Activated T-cell treated with anti-CD3 and anti-CD28 coated beads, Interleukin-2, amount 50 U/mL, for 4 hours (primary cell): ENCODE results near the gene PDE4B. TPM values are rescaled to one million over a fixed set of nuclear protein-coding genes. Genes with fewer than 3 reads are reported as not detected.

Source experiments
- ATAC-seq, 2 donors: fragments of 200-7000 bp; cut with Tn5 transposase; one replicate each; pipeline ENCODE4 v1.10.0; 2021
- DNase-seq: peaks from one replicate; pipeline ENCODE4 v3.0.0-alpha.2; 2020
- H3K27me3 Mint-ChIP-seq: one replicate; pipeline ENCODE4 v1.8.0; 2021; ENCODE audit warnings: low read depth, mixed read lengths
- H3K36me3 Mint-ChIP-seq: one replicate; pipeline ENCODE4 v1.8.0; 2022; ENCODE audit warnings: mixed read lengths; ENCODE audit not compliant: insufficient read depth
- H3K4me1 Mint-ChIP-seq: one replicate; pipeline ENCODE4 v1.8.0; 2021; ENCODE audit warnings: low read depth, mixed read lengths
- H3K4me3 Mint-ChIP-seq: one replicate; pipeline ENCODE4 v1.8.0; 2021; ENCODE audit warnings: mild to moderate bottlenecking, moderate library complexity, mixed read lengths
- H3K9me3 Mint-ChIP-seq: one replicate; pipeline ENCODE4 v1.8.0; 2021; ENCODE audit warnings: mixed read lengths
- total RNA-seq, 3 donors: library from RNA; stranded (reverse); gene quantifications; one replicate each; pipeline ENCODE4 v1.2.1, GENCODE V29; 2021

Gene PDE4B
- total RNA-seq, 3 donors from 2014 or later: 18.8 to 31.5 (median 20.8) TPM

GRCh38 chr1:66383611-66384010 is 590.9 kb downstream of the PDE4B start:
- Mint-ChIP-seq H3K27me3 (no peaks in the 10 kb centered on the region), H3K4me3 (no peak overlapping the region), H3K4me1 (peaks cover 27% of the 10 kb centered on the region), H3K36me3 (peaks cover 2% of the 10 kb centered on the region), H3K9me3 (peaks cover 14% of the 10 kb centered on the region)
- ATAC-seq (no peak), DNase-seq (no peak)

GRCh38 chr1:66384258-66384921 is 591.7 kb downstream of the PDE4B start:
- no peak overlapping the region for H3K4me3 Mint-ChIP-seq
- peaks cover 22% of the 10 kb centered on the region for H3K4me1 Mint-ChIP-seq
- peak; percentile 24 to 42 for ATAC-seq

GRCh38 chr1:66386712-66387111 is 594.0 kb downstream of the PDE4B start:
- H3K4me1 Mint-ChIP-seq: peaks cover 4% of the 10 kb centered on the region
- ATAC-seq: no peak
- no peak overlapping the region for H3K4me3 Mint-ChIP-seq
- peaks cover 21% of the 10 kb centered on the region for H3K9me3 Mint-ChIP-seq
- no peaks in the 10 kb centered on the region for H3K27me3 Mint-ChIP-seq
- no peak for DNase-seq
- peaks cover 2% of the 10 kb centered on the region for H3K36me3 Mint-ChIP-seq

More at GRCh38 chr1:66384258-66384921, 591.7 kb downstream of the PDE4B start:
- Mint-ChIP-seq H3K27me3 (no peaks in the 10 kb centered on the region), H3K9me3 (peaks cover 14% of the 10 kb centered on the region), H3K36me3 (peaks cover 2% of the 10 kb centered on the region)
- DNase-seq: no peak

GRCh38 chr1:66388913-66389312 is 596.2 kb downstream of the PDE4B start:
- ATAC-seq: no peak
- DNase-seq: no peak
- no peaks in the 10 kb centered on the region for H3K36me3 Mint-ChIP-seq
- H3K4me1 Mint-ChIP-seq: peaks cover 5% of the 10 kb centered on the region
- H3K27me3 Mint-ChIP-seq: no peaks in the 10 kb centered on the region
- H3K9me3 Mint-ChIP-seq: peaks cover 16% of the 10 kb centered on the region
- H3K4me3 Mint-ChIP-seq: no peak overlapping the region

GRCh38 chr1:66393586-66394287 is 601.0 kb downstream of the PDE4B start:
- Mint-ChIP-seq H3K4me1 (peaks cover 11% of the 10 kb centered on the region), H3K36me3 (no peaks in the 10 kb centered on the region), H3K4me3 (no peak overlapping the region), H3K27me3 (no peaks in the 10 kb centered on the region), H3K9me3 (peaks cover 7% of the 10 kb centered on the region)
- DNase-seq (no peak), ATAC-seq (no peak)

GRCh38 chr1:66394603-66395002 is 601.9 kb downstream of the PDE4B start:
- Mint-ChIP-seq H3K27me3 (no peaks in the 10 kb centered on the region), H3K36me3 (no peaks in the 10 kb centered on the region), H3K9me3 (peaks cover 5% of the 10 kb centered on the region), H3K4me3 (no peak overlapping the region), H3K4me1 (peaks cover 14% of the 10 kb centered on the region)
- ATAC-seq (no peak), DNase-seq (no peak)

- ATAC-seq (no peak), DNase-seq (no peak)
- H3K27me3 Mint-ChIP-seq: no peaks in the 10 kb centered on the region
- peaks cover 3% of the 10 kb centered on the region for H3K9me3 Mint-ChIP-seq
- peaks cover 22% of the 10 kb centered on the region for H3K4me1 Mint-ChIP-seq
- H3K4me3 Mint-ChIP-seq: no peak overlapping the region
- no peaks in the 10 kb centered on the region for H3K36me3 Mint-ChIP-seq
These were observed 602.7 kb downstream of the PDE4B start for GRCh38 chr1:66395202-66396061.

GRCh38 chr1:66396212-66396890 is 603.7 kb downstream of the PDE4B start:
- H3K4me3 Mint-ChIP-seq: no peak overlapping the region

GRCh38 chr1:66397192-66397591 is 604.5 kb downstream of the PDE4B start:
- ATAC-seq (no peak), DNase-seq (no peak)
- H3K9me3 Mint-ChIP-seq: no peaks in the 10 kb centered on the region
- peaks cover 31% of the 10 kb centered on the region for H3K4me1 Mint-ChIP-seq
- H3K36me3 Mint-ChIP-seq: no peaks in the 10 kb centered on the region
- no peaks in the 10 kb centered on the region for H3K27me3 Mint-ChIP-seq
- no peak overlapping the region for H3K4me3 Mint-ChIP-seq

More at GRCh38 chr1:66396212-66396890, 603.7 kb downstream of the PDE4B start:
- DNase-seq (no peak), ATAC-seq (peak; percentile 34 to 55)
- Mint-ChIP-seq H3K36me3 (no peaks in the 10 kb centered on the region), H3K27me3 (no peaks in the 10 kb centered on the region), H3K4me1 (peaks cover 29% of the 10 kb centered on the region), H3K9me3 (no peaks in the 10 kb centered on the region)

GRCh38 chr1:66399888-66400529 is 607.3 kb downstream of the PDE4B start:
- peaks cover 30% of the 10 kb centered on the region for H3K4me1 Mint-ChIP-seq
- no peaks in the 10 kb centered on the region for H3K9me3 Mint-ChIP-seq
- H3K27me3 Mint-ChIP-seq: no peaks in the 10 kb centered on the region
- DNase-seq: no peak
- ATAC-seq: peak; percentile 77 to 79
- H3K4me3 Mint-ChIP-seq: no peak overlapping the region
- H3K36me3 Mint-ChIP-seq: no peaks in the 10 kb centered on the region

- Mint-ChIP-seq H3K4me3 (no peak overlapping the region), H3K9me3 (no peaks in the 10 kb centered on the region), H3K4me1 (peaks cover 30% of the 10 kb centered on the region), H3K27me3 (peaks cover 2% of the 10 kb centered on the region), H3K36me3 (no peaks in the 10 kb centered on the region)
- DNase-seq (no peak), ATAC-seq (no peak)
These were observed 608.0 kb downstream of the PDE4B start for GRCh38 chr1:66400660-66401059.

- ATAC-seq (no peak), DNase-seq (no peak)
- Mint-ChIP-seq H3K4me3 (no peak overlapping the region), H3K36me3 (no peaks in the 10 kb centered on the region), H3K27me3 (peaks cover 2% of the 10 kb centered on the region), H3K9me3 (no peaks in the 10 kb centered on the region), H3K4me1 (peaks cover 28% of the 10 kb centered on the region)
These were observed 608.5 kb downstream of the PDE4B start for GRCh38 chr1:66401244-66401643.

GRCh38 chr1:66402194-66402593 is 609.5 kb downstream of the PDE4B start:
- Mint-ChIP-seq H3K27me3 (peaks cover 2% of the 10 kb centered on the region), H3K9me3 (no peaks in the 10 kb centered on the region), H3K4me1 (peaks cover 23% of the 10 kb centered on the region), H3K36me3 (no peaks in the 10 kb centered on the region), H3K4me3 (no peak overlapping the region)
- ATAC-seq (no peak), DNase-seq (no peak)
